Activated naive CD8-positive, alpha-beta T cell treated with anti-CD3 and anti-CD28 coated beads, Interleukin-2, amount 10 ng/mL, durations not matched to agents 7 days and 5 days (primary cell): ENCODE results near the gene AP3B2. TPM values are rescaled to one million over a fixed set of nuclear protein-coding genes. Genes with fewer than 3 reads are reported as not detected.
A peak's percentile ranks its signal among the peaks of the same experiment; 100 is the strongest.

Experiments used
- ATAC-seq: fragments of 150-1000 bp; cut with Tn5 transposase; one replicate; pipeline ENCODE4 v1.10.0; 2021; ENCODE audit warnings: low read depth, moderate library complexity
- POLR2A ChIA-PET: fragments of 350-600 bp; sonication (Branson Sonifier 250); formaldehyde crosslinking; loops from one replicate; lab custom pipeline; 2021; ENCODE audit warnings: antibody characterized with exemption; lab: Charles Lee
- DNase-seq: peaks from one replicate; pipeline ENCODE4 v3.0.0; 2021
- H3K27ac Mint-ChIP-seq: one replicate; pipeline ENCODE4 v1.8.0; 2022; ENCODE audit warnings: mild to moderate bottlenecking, mixed read lengths
- H3K27me3 Mint-ChIP-seq: one replicate; pipeline ENCODE4 v1.8.0; 2022; ENCODE audit warnings: mild to moderate bottlenecking, moderate library complexity, mixed read lengths
- H3K36me3 Mint-ChIP-seq: one replicate; pipeline ENCODE4 v1.8.0; 2021; ENCODE audit warnings: mild to moderate bottlenecking, mixed read lengths
- H3K4me1 Mint-ChIP-seq: one replicate; pipeline ENCODE4 v1.8.0; 2021; ENCODE audit warnings: mixed read lengths
- H3K4me3 Mint-ChIP-seq: one replicate; pipeline ENCODE4 v1.8.0; 2022; ENCODE audit warnings: mild to moderate bottlenecking, moderate library complexity, mixed read lengths
- H3K9me3 Mint-ChIP-seq: one replicate; pipeline ENCODE4 v1.8.0; 2021; ENCODE audit warnings: mixed read lengths
- total RNA-seq, 2 experiments: library from RNA; stranded (reverse); gene quantifications; one replicate each; pipeline ENCODE4 v1.2.3, GENCODE V29; 2021

The AP3B2 gene
- total RNA-seq, 2 experiments from 2014 or later, result 0.17 TPM; not detected in 1

- Mint-ChIP-seq H3K27ac (peak overlapping the region; percentile 76), H3K27me3 (peaks cover 34% of the 10 kb centered on the region), H3K9me3 (no peaks in the 10 kb centered on the region), H3K4me3 (peak overlapping the region; percentile 89), H3K4me1 (peaks cover 9% of the 10 kb centered on the region), H3K36me3 (no peaks in the 10 kb centered on the region)
- POLR2A ChIA-PET, result no interaction called here
- ATAC-seq, result peak; percentile 92
- peak; percentile 81 for DNase-seq
These were observed 29.2 kb downstream of the AP3B2 start for GRCh38 chr15:82680200-82681102.

- Mint-ChIP-seq H3K36me3 (no peaks in the 10 kb centered on the region), H3K4me1 (peaks cover 9% of the 10 kb centered on the region), H3K4me3 (peak overlapping the region; percentile 78), H3K27me3 (peaks cover 31% of the 10 kb centered on the region), H3K27ac (no peak overlapping the region), H3K9me3 (no peaks in the 10 kb centered on the region)
- DNase-seq (no peak), ATAC-seq (peak; percentile 11)
- POLR2A ChIA-PET, result no interaction called here
These were observed 30.0 kb downstream of the AP3B2 start for GRCh38 chr15:82679626-82680199.

GRCh38 chr15:82677720-82678323 lies 31.9 kb downstream of the AP3B2 start:
- Mint-ChIP-seq H3K27me3 (peaks cover 23% of the 10 kb centered on the region), H3K27ac (no peak overlapping the region), H3K9me3 (no peaks in the 10 kb centered on the region), H3K36me3 (no peaks in the 10 kb centered on the region), H3K4me1 (peaks cover 9% of the 10 kb centered on the region), H3K4me3 (no peak overlapping the region)
- DNase-seq, result no peak
- ATAC-seq, result no peak
- POLR2A ChIA-PET, result interaction anchor here (0.6 kb wide), 1 partner anchor 137 kb away, joined by 3 read pairs; no protein-coding TSS in a partner anchor

GRCh38 chr15:82674873-82675272 lies 34.8 kb downstream of the AP3B2 start:
- Mint-ChIP-seq H3K27me3 (peaks cover 10% of the 10 kb centered on the region), H3K9me3 (no peaks in the 10 kb centered on the region), H3K36me3 (no peaks in the 10 kb centered on the region), H3K4me3 (no peak overlapping the region), H3K27ac (no peak overlapping the region), H3K4me1 (peaks cover 2% of the 10 kb centered on the region)
- ATAC-seq (no peak), DNase-seq (no peak)
- POLR2A ChIA-PET, result interaction anchor here (0.6 kb wide), 1 partner anchor 1644 kb away, joined by 3 read pairs; no protein-coding TSS in a partner anchor

- Mint-ChIP-seq H3K27ac (no peak overlapping the region), H3K36me3 (no peaks in the 10 kb centered on the region), H3K4me3 (no peak overlapping the region), H3K9me3 (no peaks in the 10 kb centered on the region), H3K27me3 (peaks cover 2% of the 10 kb centered on the region), H3K4me1 (peaks cover 2% of the 10 kb centered on the region)
- POLR2A ChIA-PET, result no interaction called here
- no peak for ATAC-seq
- DNase-seq, result no peak
These were observed 39.0 kb downstream of the AP3B2 start for GRCh38 chr15:82670699-82671098.

- H3K27me3 Mint-ChIP-seq, result no peaks in the 10 kb centered on the region
- no peaks in the 10 kb centered on the region for H3K36me3 Mint-ChIP-seq
- H3K4me1 Mint-ChIP-seq, result peaks cover 2% of the 10 kb centered on the region
- no peak overlapping the region for H3K4me3 Mint-ChIP-seq
- no peak for ATAC-seq
- POLR2A ChIA-PET, result no interaction called here
- H3K9me3 Mint-ChIP-seq, result no peaks in the 10 kb centered on the region
- no peak for DNase-seq
- H3K27ac Mint-ChIP-seq, result no peak overlapping the region
These were observed 43.1 kb downstream of the AP3B2 start for GRCh38 chr15:82666606-82667005.

GRCh38 chr15:82664021-82664420 lies 45.7 kb downstream of the AP3B2 start:
- Mint-ChIP-seq H3K9me3 (no peaks in the 10 kb centered on the region), H3K4me3 (no peak overlapping the region), H3K4me1 (no peaks in the 10 kb centered on the region), H3K27ac (no peak overlapping the region), H3K36me3 (no peaks in the 10 kb centered on the region), H3K27me3 (no peaks in the 10 kb centered on the region)
- no peak for ATAC-seq
- POLR2A ChIA-PET, result no interaction called here
- DNase-seq, result no peak

GRCh38 chr15:82663186-82663600 lies 46.5 kb downstream of the AP3B2 start:
- Mint-ChIP-seq H3K4me3 (no peak overlapping the region), H3K36me3 (no peaks in the 10 kb centered on the region), H3K4me1 (no peaks in the 10 kb centered on the region), H3K9me3 (no peaks in the 10 kb centered on the region), H3K27me3 (peaks cover 2% of the 10 kb centered on the region), H3K27ac (no peak overlapping the region)
- DNase-seq (peak; percentile 76), ATAC-seq (peak; percentile 54)
- POLR2A ChIA-PET, result no interaction called here

GRCh38 chr15:82662641-82663040 lies 47.0 kb downstream of the AP3B2 start:
- H3K4me1 Mint-ChIP-seq, result no peaks in the 10 kb centered on the region
- no peak for ATAC-seq
- H3K36me3 Mint-ChIP-seq, result no peaks in the 10 kb centered on the region
- H3K9me3 Mint-ChIP-seq, result no peaks in the 10 kb centered on the region
- no peak overlapping the region for H3K4me3 Mint-ChIP-seq
- no peak for DNase-seq
- H3K27ac Mint-ChIP-seq, result no peak overlapping the region
- POLR2A ChIA-PET, result no interaction called here
- H3K27me3 Mint-ChIP-seq, result peaks cover 2% of the 10 kb centered on the region

- no peak overlapping the region for H3K27ac Mint-ChIP-seq
- no peaks in the 10 kb centered on the region for H3K9me3 Mint-ChIP-seq
- no peak overlapping the region for H3K4me3 Mint-ChIP-seq
- ATAC-seq (no peak), DNase-seq (no peak)
- no peaks in the 10 kb centered on the region for H3K36me3 Mint-ChIP-seq
- H3K27me3 Mint-ChIP-seq, result peaks cover 2% of the 10 kb centered on the region
- POLR2A ChIA-PET, result no interaction called here
- no peaks in the 10 kb centered on the region for H3K4me1 Mint-ChIP-seq
These were observed 49.3 kb downstream of the AP3B2 start for GRCh38 chr15:82660378-82660777.

- H3K36me3 Mint-ChIP-seq, result no peaks in the 10 kb centered on the region
- no peak overlapping the region for H3K4me3 Mint-ChIP-seq
- POLR2A ChIA-PET, result no interaction called here
- ATAC-seq (no peak), DNase-seq (no peak)
- no peak overlapping the region for H3K27ac Mint-ChIP-seq
- no peaks in the 10 kb centered on the region for H3K9me3 Mint-ChIP-seq
- H3K4me1 Mint-ChIP-seq, result no peaks in the 10 kb centered on the region
- peaks cover 17% of the 10 kb centered on the region for H3K27me3 Mint-ChIP-seq
These were observed 52.9 kb downstream of the AP3B2 start for GRCh38 chr15:82656641-82657266.

- DNase-seq (no peak), ATAC-seq (no peak)
- H3K27ac Mint-ChIP-seq, result no peak overlapping the region
- H3K36me3 Mint-ChIP-seq, result no peaks in the 10 kb centered on the region
- no peaks in the 10 kb centered on the region for H3K9me3 Mint-ChIP-seq
- H3K27me3 Mint-ChIP-seq, result peaks cover 21% of the 10 kb centered on the region
- POLR2A ChIA-PET, result no interaction called here
- no peaks in the 10 kb centered on the region for H3K4me1 Mint-ChIP-seq
- no peak overlapping the region for H3K4me3 Mint-ChIP-seq
These were observed 54.1 kb downstream of the AP3B2 start for GRCh38 chr15:82655606-82656005.

- H3K4me3 Mint-ChIP-seq, result no peak overlapping the region
- DNase-seq (no peak), ATAC-seq (no peak)
- POLR2A ChIA-PET, result no interaction called here
- no peaks in the 10 kb centered on the region for H3K36me3 Mint-ChIP-seq
- H3K27me3 Mint-ChIP-seq, result peaks cover 30% of the 10 kb centered on the region
- no peaks in the 10 kb centered on the region for H3K9me3 Mint-ChIP-seq
- peaks cover 1% of the 10 kb centered on the region for H3K4me1 Mint-ChIP-seq
- H3K27ac Mint-ChIP-seq, result no peak overlapping the region
These were observed 56.0 kb downstream of the AP3B2 start for GRCh38 chr15:82653483-82654168.
